ENCODE results near the gene ZFTA. TPM values are rescaled to one million over a fixed set of nuclear protein-coding genes. Genes with fewer than 3 reads are reported as not detected.

ZFTA gene
- total and polyA plus RNA-seq, 2 donors (not counting 1 experiment from before 2014, with no cell fraction given), result 3.4 to 11.8 TPM

DNA sequence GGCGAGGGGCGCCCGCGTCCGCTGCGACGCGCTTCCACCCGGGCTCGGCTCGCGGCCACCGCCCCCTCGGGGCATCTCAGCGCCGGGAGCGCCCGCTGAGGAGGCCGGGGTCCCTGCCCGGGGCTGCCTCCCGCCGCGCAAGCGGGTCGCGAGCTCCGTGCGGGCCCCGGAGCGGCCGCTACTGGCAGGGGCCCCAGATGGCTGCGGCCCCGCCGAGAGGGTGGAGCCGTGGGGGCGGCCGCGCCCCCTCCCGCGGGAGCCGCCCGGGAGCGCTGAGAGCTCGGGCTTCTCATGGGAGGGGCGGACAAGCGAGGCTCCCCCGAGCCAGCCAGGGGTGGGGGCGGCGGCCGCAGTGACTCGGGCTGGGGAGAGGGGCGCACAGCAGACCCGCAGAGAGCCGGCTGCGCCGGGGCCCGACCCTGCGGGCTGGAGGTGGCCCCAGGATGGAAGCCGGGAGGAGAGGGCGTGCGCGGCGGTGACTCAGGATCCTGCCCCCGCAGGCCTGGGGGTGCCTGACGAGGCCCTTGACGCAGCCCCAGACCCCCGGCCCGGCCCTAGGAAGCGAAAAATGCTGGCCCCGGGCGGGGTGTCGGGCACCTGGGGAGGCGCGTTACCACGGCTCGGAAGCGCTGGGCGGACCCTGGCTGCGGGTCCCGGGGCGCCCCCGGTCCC is 603 bp upstream of the ZFTA start:
- intact Hi-C loops (cut with micrococcal nuclease), result loop anchor here (1.0 to 2.0 kb wide), 4 partner anchors 44 to 218 kb away; partner anchors contain the start of genes NAA40, OTUB1 and SPINDOC
- H4K20me1 ChIP-seq (ENCODE audit: control insufficient read depth, insufficient read depth, low read length, poor library complexity, severe bottlenecking), result peaks cover 18% of the 10 kb centered on the region
- ChIA-PET CTCF (interaction anchor here (0.5 to 3.5 kb wide), 12 partner anchors 38 to 381 kb away, joined by 3 to 29 read pairs (median 4); partner anchors contain the start of genes ATL3 and MARK2), POLR2A (interaction anchor here (0.6 kb wide), 3 partner anchors 41 to 429 kb away, joined by 3 read pairs; partner anchors contain the start of gene OTUB1)
- Mint-ChIP-seq H3K4me3 (peak overlapping the region; percentile 50), H3K4me1 (peaks cover 13% of the 10 kb centered on the region), H3K27ac (no peak overlapping the region), H3K27me3 (peaks cover 10% of the 10 kb centered on the region), H3K9me3 (ENCODE audit: insufficient read depth) (no peaks in the 10 kb centered on the region)
- peak overlapping the region; percentile 77 for H2AFZ ChIP-seq (ENCODE audit: insufficient read depth, low read depth, low read length, poor library complexity, severe bottlenecking)
- H3K27ac ChIP-seq (ENCODE audit: low read length in 2 of 2), result no peak overlapping the region
- peak; percentile 58 for ATAC-seq (ENCODE audit: low read depth)
- TF ChIP-seq, protein P1, sequence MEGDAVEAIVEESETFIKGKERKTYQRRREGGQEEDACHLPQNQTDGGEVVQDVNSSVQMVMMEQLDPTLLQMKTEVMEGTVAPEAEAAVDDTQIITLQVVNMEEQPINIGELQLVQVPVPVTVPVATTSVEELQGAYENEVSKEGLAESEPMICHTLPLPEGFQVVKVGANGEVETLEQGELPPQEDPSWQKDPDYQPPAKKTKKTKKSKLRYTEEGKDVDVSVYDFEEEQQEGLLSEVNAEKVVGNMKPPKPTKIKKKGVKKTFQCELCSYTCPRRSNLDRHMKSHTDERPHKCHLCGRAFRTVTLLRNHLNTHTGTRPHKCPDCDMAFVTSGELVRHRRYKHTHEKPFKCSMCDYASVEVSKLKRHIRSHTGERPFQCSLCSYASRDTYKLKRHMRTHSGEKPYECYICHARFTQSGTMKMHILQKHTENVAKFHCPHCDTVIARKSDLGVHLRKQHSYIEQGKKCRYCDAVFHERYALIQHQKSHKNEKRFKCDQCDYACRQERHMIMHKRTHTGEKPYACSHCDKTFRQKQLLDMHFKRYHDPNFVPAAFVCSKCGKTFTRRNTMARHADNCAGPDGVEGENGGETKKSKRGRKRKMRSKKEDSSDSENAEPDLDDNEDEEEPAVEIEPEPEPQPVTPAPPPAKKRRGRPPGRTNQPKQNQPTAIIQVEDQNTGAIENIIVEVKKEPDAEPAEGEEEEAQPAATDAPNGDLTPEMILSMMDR (IDR thresholded peaks at IDR 0.05), result no peak
- TF ChIP-seq EZH2 (IDR thresholded peaks at IDR 0.05; ENCODE audit: borderline replicate concordance, insufficient read depth, low read depth, low read length, poor library complexity, severe bottlenecking), result no peak
- peak overlapping the region; percentile 98 for H3K4me2 ChIP-seq (replicated peaks; ENCODE audit: low read depth, low read length, poor library complexity, severe bottlenecking)
- peak overlapping the region; percentile 65 for H3K9ac ChIP-seq (ENCODE audit: low read length)
- DNase-seq, result peak; percentile 62
- peaks cover 12% of the 10 kb centered on the region for H3K79me2 ChIP-seq (ENCODE audit: control insufficient read depth, insufficient read depth, low read length)
- no peaks in the 10 kb centered on the region for H3K9me3 ChIP-seq (ENCODE audit: control extremely low read depth in 1 of 3, control insufficient read depth in 2 of 3, insufficient read depth in 1 of 3, low read length in 2 of 3)
- H3K36me3 ChIP-seq (replicated peaks in 1 of 2; ENCODE audit: control extremely low read depth in 1 of 2, control insufficient read depth in 1 of 2, extremely low read depth in 1 of 2, insufficient read depth in 2 of 2, low read length in 1 of 2), result peaks cover 0 to 2% of the 10 kb centered on the region in 2 experiments
- peaks cover 14 to 21% of the 10 kb centered on the region in 2 donors for H3K4me1 ChIP-seq (ENCODE audit: control insufficient read depth in 2 of 2, insufficient read depth in 2 of 2, low read length in 2 of 2)
- H3K4me3 ChIP-seq (ENCODE audit: control extremely low read depth in 1 of 5, extremely low read depth in 1 of 5, insufficient read depth in 1 of 5, low read depth in 2 of 5, low read length in 4 of 5), result peak overlapping the region in 4 of 5 experiments; percentile 26 to 81 (median 60)
- under 1% methylated on average over 82 of the region's 82 CpGs for WGBS (ENCODE audit: insufficient coverage)
- peaks cover 0 to 17% (median 2%) of the 10 kb centered on the region in 4 experiments for H3K27me3 ChIP-seq (replicated peaks in 1 of 4; ENCODE audit: control extremely low read depth in 1 of 4, control insufficient read depth in 3 of 4, insufficient read depth in 4 of 4, low read length in 3 of 4)

Data from B cell (primary cell).